H1 (cell line): Measurements from ENCODE around the gene GRIP2. TPM values are rescaled to one million over a fixed set of nuclear protein-coding genes. Genes with fewer than 3 reads are reported as not detected.

Experiments
- EGR1 ChIP-seq: IDR thresholded peaks from 2 replicates; pipeline ENCODE4 v1.6.1; 2011; ENCODE audit warnings: low read depth, low read length, borderline replicate concordance
- HDAC2 ChIP-seq, 2 experiments: fragments of 300-600 bp in 1 of 2; sonication (generic) in 1 of 2; IDR thresholded peaks; 2 replicates each; pipeline ENCODE4 v1.6.1; 2011 to 2012; ENCODE audit warnings: low read depth in 2 of 2, low read length in 2 of 2, mild to moderate bottlenecking in 2 of 2, moderate library complexity in 2 of 2, borderline replicate concordance in 1 of 2, inconsistent platforms in 1 of 2
- NANOG ChIP-seq: IDR thresholded peaks from 2 replicates; pipeline ENCODE4 v1.6.1; 2011; ENCODE audit warnings: low read length, low read depth, mild to moderate bottlenecking, inconsistent platforms; ENCODE audit not compliant: insufficient read depth, poor library complexity, severe bottlenecking
- polyA plus RNA-seq, 7 experiments: library from polyadenylated mRNA; depleted of rRNA in 3 of 7; stranded (reverse) in 5 of 7; unstranded in 2 of 7; fragments of >200 nt in 5 of 7; fragments of 200-250 nt in 2 of 7; gene quantifications; 1 replicate in 5 of 7; 2 replicates in 1 of 7; 4 replicates in 1 of 7; pipeline versions ENCODE4 v1.2.1 to v1.2.3, GENCODE V29; 2011 to 2013; ENCODE audit warnings: missing spikeins in 2 of 7, mixed read lengths in 2 of 7
- total RNA-seq: library from RNA; stranded (reverse); fragmentation: NEBNext Ultra II Directional; extraction: Animal tissue kit (Norgen Biotek cat#: 25700); gene quantifications from 2 replicates; pipeline ENCODE4 v1.2.1, GENCODE V29; 2021

The GRIP2 gene
- total and polyA plus RNA-seq, 2 of the 8 experiments (the other 6 are each of a cell fraction or from before 2014, with no cell fraction given), result 2.5 to 6.4 TPM

DNA sequence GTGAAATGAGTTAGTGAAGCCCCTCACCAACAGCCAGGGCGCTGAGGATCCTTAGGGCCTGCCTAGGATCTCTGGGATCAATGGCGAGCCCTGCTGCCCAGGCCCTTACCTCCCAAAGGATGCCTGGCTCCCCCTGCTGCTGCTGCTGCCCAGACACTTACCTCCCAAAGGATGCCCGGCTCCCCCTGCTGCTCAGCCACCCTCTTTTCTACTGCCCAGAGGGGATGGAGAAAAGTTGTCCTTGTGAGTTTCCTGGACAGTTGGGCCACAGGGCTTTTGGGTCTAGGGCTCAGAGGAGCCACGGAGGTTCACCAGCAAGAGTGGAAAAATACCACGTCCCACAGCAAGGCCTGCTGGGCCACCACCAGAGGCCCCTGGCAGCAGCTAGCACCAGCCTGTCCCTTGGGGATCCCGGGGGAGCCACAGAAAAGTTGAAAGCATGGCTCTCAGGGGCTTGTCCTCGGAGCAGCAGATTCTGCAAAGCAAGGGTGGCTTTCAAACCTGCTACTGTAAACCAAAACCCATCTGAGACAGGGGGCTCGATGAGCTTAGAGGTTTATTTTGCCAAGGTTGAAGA, 78.3 kb downstream of the GRIP2 start (continued):
- TF ChIP-seq NANOG, result no peak
- TF ChIP-seq HDAC2 (IDR thresholded peaks at IDR 0.05; ENCODE audit: borderline replicate concordance in 1 of 2, low read depth in 2 of 2, low read length in 2 of 2), result no peak
- TF ChIP-seq EGR1, result no peak
